ENCODE measurements around the gene PRCP. TPM values are rescaled to one million over a fixed set of nuclear protein-coding genes. Genes with fewer than 3 reads are reported as not detected.

Gene PRCP
- total RNA-seq, 1 donor from 2014 or later: 66.3 TPM

DNA sequence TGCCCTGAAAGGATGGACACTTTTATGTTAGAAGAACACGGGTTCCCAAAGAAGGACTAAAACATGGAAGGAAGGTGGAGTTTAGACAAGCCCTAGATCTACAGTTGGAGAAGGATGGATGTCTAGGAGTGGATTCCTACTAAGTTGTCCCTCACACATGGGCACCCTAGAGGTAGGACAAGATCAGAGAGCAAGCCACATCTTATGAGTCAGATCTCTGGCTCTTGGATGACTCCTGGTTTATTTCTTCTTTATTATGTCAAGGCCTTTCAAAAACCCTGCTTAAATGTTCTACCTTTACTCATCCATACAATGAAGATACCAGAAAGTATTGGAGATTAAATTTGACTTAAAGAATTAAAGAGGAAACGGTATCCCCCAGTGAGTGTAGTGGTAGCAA lies 34.4 kb downstream of the PRCP start:
- Mint-ChIP-seq H3K36me3 (ENCODE audit: insufficient read depth) (no peaks in the 10 kb centered on the region), H3K4me1 (ENCODE audit: low read depth) (peaks cover 11% of the 10 kb centered on the region), H3K9me3 (ENCODE audit: low read depth) (no peaks in the 10 kb centered on the region), H3K27ac (no peak overlapping the region), H3K4me3 (ENCODE audit: low read depth) (no peak overlapping the region), H3K27me3 (no peaks in the 10 kb centered on the region)
- TF ChIP-seq CTCF (IDR thresholded peaks at IDR 0.05; ENCODE audit: unreplicated experiment): no peak
- no peak for DNase-seq (ENCODE audit: low spot score, unreplicated experiment)

GRCh38 chr11:82864268-82864667 lies 36.0 kb downstream of the PRCP start:
- no peak overlapping the region for H3K27ac Mint-ChIP-seq
- H3K9me3 Mint-ChIP-seq (ENCODE audit: low read depth): no peaks in the 10 kb centered on the region
- H3K4me3 Mint-ChIP-seq (ENCODE audit: low read depth): no peak overlapping the region
- peak; percentile 74 for TF ChIP-seq CTCF (IDR thresholded peaks at IDR 0.05; ENCODE audit: unreplicated experiment)
- peak; percentile 11 for DNase-seq (ENCODE audit: low spot score, unreplicated experiment)
- no peaks in the 10 kb centered on the region for H3K27me3 Mint-ChIP-seq
- H3K4me1 Mint-ChIP-seq (ENCODE audit: low read depth): peaks cover 19% of the 10 kb centered on the region
- H3K36me3 Mint-ChIP-seq (ENCODE audit: insufficient read depth): no peaks in the 10 kb centered on the region

DNA sequence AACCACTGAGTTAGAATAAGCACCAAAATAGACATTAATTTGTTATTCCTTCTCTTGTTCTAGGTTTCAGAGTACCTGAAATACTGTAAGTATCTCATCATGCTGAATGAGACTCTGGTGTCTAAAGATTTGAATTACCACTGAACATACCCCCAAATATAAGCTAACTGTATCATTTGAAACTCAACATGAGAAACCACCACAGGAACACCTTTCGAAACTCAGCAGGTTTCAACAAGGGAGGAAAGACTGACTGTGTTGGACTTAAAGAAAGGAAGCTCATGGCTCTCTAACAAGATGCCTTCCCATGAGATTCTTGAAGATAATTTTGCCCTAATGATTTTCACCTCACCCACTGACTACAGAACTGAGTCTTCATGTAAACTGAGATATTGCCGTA lies 37.0 kb downstream of the PRCP start:
- no peaks in the 10 kb centered on the region for H3K36me3 Mint-ChIP-seq (ENCODE audit: insufficient read depth)
- no peak overlapping the region for H3K27ac Mint-ChIP-seq
- H3K4me3 Mint-ChIP-seq (ENCODE audit: low read depth): no peak overlapping the region
- TF ChIP-seq CTCF (IDR thresholded peaks at IDR 0.05; ENCODE audit: unreplicated experiment): no peak
- H3K27me3 Mint-ChIP-seq: no peaks in the 10 kb centered on the region
- no peak for DNase-seq (ENCODE audit: low spot score, unreplicated experiment)
- peaks cover 24% of the 10 kb centered on the region for H3K4me1 Mint-ChIP-seq (ENCODE audit: low read depth)
- no peaks in the 10 kb centered on the region for H3K9me3 Mint-ChIP-seq (ENCODE audit: low read depth)

DNA sequence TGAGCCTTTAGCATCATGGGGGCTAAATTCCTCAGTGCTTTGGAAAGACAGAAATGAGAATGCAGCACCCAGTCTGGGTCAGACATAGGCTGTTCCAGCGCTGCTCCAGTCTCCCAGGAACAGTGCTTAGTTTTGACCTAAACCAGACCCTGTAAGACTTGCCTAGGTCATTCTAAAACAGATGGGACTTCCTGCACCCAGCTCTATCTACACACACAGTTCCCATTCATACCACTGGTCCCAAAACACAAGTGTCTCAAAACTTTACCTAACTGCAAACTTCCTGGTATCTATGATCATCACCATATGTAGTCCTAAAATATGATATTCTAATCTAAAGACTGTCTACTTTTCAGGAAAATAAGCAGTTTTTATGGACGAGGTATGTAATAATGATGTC lies 37.9 kb downstream of the PRCP start:
- peaks cover under 1% of the 10 kb centered on the region for H3K36me3 Mint-ChIP-seq (ENCODE audit: insufficient read depth)
- no peaks in the 10 kb centered on the region for H3K9me3 Mint-ChIP-seq (ENCODE audit: low read depth)
- H3K27me3 Mint-ChIP-seq: no peaks in the 10 kb centered on the region
- no peak for DNase-seq (ENCODE audit: low spot score, unreplicated experiment)
- H3K27ac Mint-ChIP-seq: no peak overlapping the region
- peaks cover 20% of the 10 kb centered on the region for H3K4me1 Mint-ChIP-seq (ENCODE audit: low read depth)
- no peak overlapping the region for H3K4me3 Mint-ChIP-seq (ENCODE audit: low read depth)
- no peak for TF ChIP-seq CTCF (IDR thresholded peaks at IDR 0.05; ENCODE audit: unreplicated experiment)

DNA sequence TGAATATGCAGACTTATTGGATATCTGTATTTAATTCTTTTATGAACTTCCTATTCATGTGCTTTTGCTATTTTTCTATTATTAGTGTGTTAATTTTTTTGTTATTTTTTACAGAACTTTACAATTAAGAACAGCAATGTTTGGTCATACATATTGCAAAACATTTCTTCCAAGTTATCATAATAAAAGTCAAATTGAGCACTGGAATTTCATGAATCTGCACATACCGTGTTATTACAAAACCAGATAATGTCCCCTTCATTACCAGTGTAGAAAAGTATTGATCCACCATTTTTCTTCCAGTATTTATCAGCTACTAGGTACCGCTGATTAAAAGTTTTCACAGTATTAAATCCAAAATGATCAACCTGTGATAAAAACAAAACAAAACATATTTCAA lies 40.5 kb downstream of the PRCP start:
- TF ChIP-seq CTCF (IDR thresholded peaks at IDR 0.05; ENCODE audit: unreplicated experiment): no peak
- H3K27me3 Mint-ChIP-seq: no peaks in the 10 kb centered on the region
- H3K36me3 Mint-ChIP-seq (ENCODE audit: insufficient read depth): peaks cover 8% of the 10 kb centered on the region
- H3K4me3 Mint-ChIP-seq (ENCODE audit: low read depth): no peak overlapping the region
- peaks cover 6% of the 10 kb centered on the region for H3K9me3 Mint-ChIP-seq (ENCODE audit: low read depth)
- no peak for DNase-seq (ENCODE audit: low spot score, unreplicated experiment)
- peaks cover 18% of the 10 kb centered on the region for H3K4me1 Mint-ChIP-seq (ENCODE audit: low read depth)
- no peak overlapping the region for H3K27ac Mint-ChIP-seq
